Neural cell (in vitro differentiated cells): ENCODE measurements around the gene IBA57. TPM values are rescaled to one million over a fixed set of nuclear protein-coding genes. Genes with fewer than 3 reads are reported as not detected.

Source experiments
- H2AFZ ChIP-seq: fragments of 200-600, 300-800 bp; sonication (generic), shearing (Covaris generic); 2 replicates; pipeline ENCODE4 v1.6.0; 2014; ENCODE audit warnings: low read depth, mild to moderate bottlenecking, antibody characterized with exemption, low read length, moderate library complexity
- H3F3A ChIP-seq: fragments of 200-600 bp; shearing (Covaris generic); 2 replicates; pipeline ENCODE4 v1.6.1; 2016; ENCODE audit warnings: mild to moderate bottlenecking, moderate library complexity, mixed read lengths, antibody characterized with exemption, low read length; ENCODE audit not compliant: insufficient read depth, poor library complexity, severe bottlenecking
- H3K27ac ChIP-seq: fragments of 200-600, 300-800 bp; sonication (generic), shearing (Covaris generic); 2 replicates; pipeline ENCODE4 v1.5.1; 2014; ENCODE audit warnings: mild to moderate bottlenecking, low read length, moderate library complexity
- H3K27me3 ChIP-seq: fragments of 300-800, 200-600 bp; sonication (generic), shearing (Covaris generic); 2 replicates; pipeline ENCODE4 v1.6.0; 2014; ENCODE audit warnings: mild to moderate bottlenecking, low read depth, low read length, moderate library complexity; ENCODE audit not compliant: insufficient read depth
- H3K36me3 ChIP-seq: fragments of 300-800, 200-600 bp; sonication (generic), shearing (Covaris generic); 2 replicates; pipeline ENCODE4 v1.5.1; 2014; ENCODE audit warnings: mild to moderate bottlenecking, antibody characterized with exemption, low read length, moderate library complexity; ENCODE audit not compliant: insufficient read depth
- H3K4me2 ChIP-seq: fragments of 300-800, 200-600 bp; sonication (generic), shearing (Covaris generic); 2 replicates; pipeline ENCODE4 v1.6.0; 2014; ENCODE audit warnings: mild to moderate bottlenecking, low read length
- H3K4me3 ChIP-seq: fragments of 300-800, 200-600 bp; sonication (generic), shearing (Covaris generic); 2 replicates; pipeline ENCODE4 v1.5.1; 2014; ENCODE audit warnings: mild to moderate bottlenecking, low read length, moderate library complexity
- H3K79me2 ChIP-seq: fragments of 200-600 bp; shearing (Covaris generic); replicated peaks from 2 replicates; pipeline ENCODE4 v1.6.0; 2014; ENCODE audit warnings: mild to moderate bottlenecking, low read length, moderate library complexity; ENCODE audit not compliant: insufficient read depth
- H3K9ac ChIP-seq: fragments of 300-800, 200-600 bp; sonication (generic), shearing (Covaris generic); 2 replicates; pipeline ENCODE4 v1.6.1; 2016; ENCODE audit warnings: mild to moderate bottlenecking, low read length, mixed read lengths
- H3K9me2 ChIP-seq: fragments of 200-600 bp; shearing (Covaris generic); 2 replicates; pipeline ENCODE4 v1.6.1; 2016; ENCODE audit warnings: mild to moderate bottlenecking, low read length, mixed read lengths; ENCODE audit not compliant: insufficient read depth
- H3K9me3 ChIP-seq: fragments of 200-600, 300-800 bp; sonication (generic), shearing (Covaris generic); 2 replicates; pipeline ENCODE4 v1.6.1; 2016; ENCODE audit warnings: mild to moderate bottlenecking, mixed run types, low read length, moderate library complexity, mixed read lengths
- H4K20me1 ChIP-seq: fragments of 200-600 bp; shearing (Covaris generic); 2 replicates; pipeline ENCODE4 v1.6.1; 2016; ENCODE audit warnings: mild to moderate bottlenecking, mixed run types; ENCODE audit not compliant: insufficient read depth
- CTCF ChIP-seq: fragments of 450-650 bp; IDR thresholded peaks from 2 replicates; pipeline ENCODE4 v1.5.1; 2014; ENCODE audit warnings: antibody characterized with exemption, mild to moderate bottlenecking, moderate library complexity; ENCODE audit not compliant: poor library complexity, severe bottlenecking
- EP300 ChIP-seq: fragments of 450-650 bp; conservative IDR thresholded peaks from 2 replicates; pipeline ENCODE4 v1.6.1; 2014; ENCODE audit warnings: antibody characterized with exemption, mild to moderate bottlenecking, moderate library complexity; ENCODE audit not compliant: poor library complexity, severe bottlenecking
- EZH2 ChIP-seq: fragments of 200-600, 300-800 bp; shearing (Covaris generic), sonication (generic); IDR thresholded peaks from 2 replicates; pipeline ENCODE4 v1.6.1; 2014; ENCODE audit warnings: antibody characterized with exemption, low read length, borderline replicate concordance, mild to moderate bottlenecking; ENCODE audit not compliant: insufficient read depth, poor library complexity, severe bottlenecking
- MXI1 ChIP-seq: fragments of 450-650 bp; conservative IDR thresholded peaks from 2 replicates; pipeline ENCODE4 v1.6.1; 2014; ENCODE audit warnings: antibody characterized with exemption, mild to moderate bottlenecking; ENCODE audit not compliant: poor library complexity, severe bottlenecking
- POLR2AphosphoS5 ChIP-seq: IDR thresholded peaks from 2 replicates; pipeline ENCODE4 v1.6.1; 2012
- RAD21 ChIP-seq: fragments of 450-650 bp; conservative IDR thresholded peaks from 2 replicates; pipeline ENCODE4 v1.6.1; 2014; ENCODE audit warnings: antibody characterized with exemption, mild to moderate bottlenecking, moderate library complexity
- REST ChIP-seq: IDR thresholded peaks from 2 replicates; pipeline ENCODE4 v1.6.1; 2012; ENCODE audit warnings: borderline replicate concordance
- SMC3 ChIP-seq: fragments of 450-650 bp; conservative IDR thresholded peaks from 2 replicates; pipeline ENCODE4 v1.6.1; 2014; ENCODE audit warnings: antibody characterized with exemption, mild to moderate bottlenecking, moderate library complexity; ENCODE audit not compliant: poor library complexity
- TAF1 ChIP-seq: IDR thresholded peaks from 2 replicates; pipeline ENCODE4 v1.6.1; 2012; ENCODE audit warnings: low read depth
- polyA plus RNA-seq: library from polyadenylated mRNA; depleted of rRNA; stranded (reverse); fragments of >200 nt; gene quantifications from 2 replicates; pipeline ENCODE4 v1.2.3, GENCODE V29; 2014

The IBA57 gene
- polyA plus RNA-seq, 1 donor from 2014 or later, result 5.5 TPM

GRCh38 chr1:228171221-228171891 lies 5.8 kb downstream of the IBA57 start:
- no peak overlapping the region for H3K4me2 ChIP-seq
- H3K36me3 ChIP-seq, result no peaks in the 10 kb centered on the region
- no peaks in the 10 kb centered on the region for H3K27me3 ChIP-seq
- H2AFZ ChIP-seq, result no peak overlapping the region
- H3K79me2 ChIP-seq, result peaks cover 9% of the 10 kb centered on the region
- no peak overlapping the region for H3K9ac ChIP-seq
- no peak overlapping the region for H3K27ac ChIP-seq
- TF ChIP-seq EZH2 (no peak), POLR2AphosphoS5 (no peak), SMC3 (no peak), CTCF (no peak), REST (no peak), TAF1 (no peak), RAD21 (no peak), EP300 (no peak), MXI1 (no peak)
- no peaks in the 10 kb centered on the region for H4K20me1 ChIP-seq
- H3K4me3 ChIP-seq, result no peak overlapping the region
- no peaks in the 10 kb centered on the region for H3K9me2 ChIP-seq
- no peaks in the 10 kb centered on the region for H3K9me3 ChIP-seq
- H3F3A ChIP-seq, result no peaks in the 10 kb centered on the region

GRCh38 chr1:228172591-228173527 lies 7.3 kb downstream of the IBA57 start:
- H3K4me2 ChIP-seq, result no peak overlapping the region
- no peak overlapping the region for H3K27ac ChIP-seq
- no peak overlapping the region for H3K4me3 ChIP-seq
- no peaks in the 10 kb centered on the region for H3K9me3 ChIP-seq
- H3K9ac ChIP-seq, result no peak overlapping the region
- no peak overlapping the region for H2AFZ ChIP-seq
- no peaks in the 10 kb centered on the region for H3F3A ChIP-seq
- no peaks in the 10 kb centered on the region for H4K20me1 ChIP-seq
- TF ChIP-seq EZH2, result no peak
- TF ChIP-seq REST, result no peak
- no peak for TF ChIP-seq MXI1
- TF ChIP-seq EP300, result no peak
- TF ChIP-seq CTCF, result no peak
- no peak for TF ChIP-seq TAF1
- TF ChIP-seq RAD21, result no peak
- H3K9me2 ChIP-seq, result no peaks in the 10 kb centered on the region
- H3K79me2 ChIP-seq, result peaks cover 2% of the 10 kb centered on the region
- no peaks in the 10 kb centered on the region for H3K27me3 ChIP-seq
- no peaks in the 10 kb centered on the region for H3K36me3 ChIP-seq
